Hematopoietic multipotent progenitor cell treated with erythropoietin and hydrocortisone succinate and interleukin-3 and kit ligand, for 17 days (in vitro differentiated cells): ENCODE results near the gene BCOR.
A peak's percentile ranks its signal among the peaks of the same experiment; 100 is the strongest.

Source experiments
- DNase-seq: peaks from one replicate; pipeline ENCODE4 v3.0.0-alpha.2; 2015; ENCODE audit warnings: low spot score

BCOR gene

GRCh38 chrX:40084471-40085101, 13.2 kb downstream of the BCOR start:
- DNase-seq: no peak

GRCh38 chrX:40083979-40084359, 13.8 kb downstream of the BCOR start:
- DNase-seq: no peak

GRCh38 chrX:40083120-40083978, 14.4 kb downstream of the BCOR start:
- no peak for DNase-seq

- no peak for DNase-seq
These were observed 15.2 kb downstream of the BCOR start for GRCh38 chrX:40082447-40083119.

GRCh38 chrX:40081679-40082068, 16.1 kb downstream of the BCOR start:
- no peak for DNase-seq

GRCh38 chrX:40080894-40081678, 16.7 kb downstream of the BCOR start:
- DNase-seq: no peak

GRCh38 chrX:40079572-40079971, 18.2 kb downstream of the BCOR start:
- no peak for DNase-seq

GRCh38 chrX:40078489-40079227, 19.1 kb downstream of the BCOR start:
- no peak for DNase-seq

GRCh38 chrX:40077906-40078305, 19.9 kb downstream of the BCOR start:
- DNase-seq: no peak

- no peak for DNase-seq
These were observed 20.8 kb downstream of the BCOR start for GRCh38 chrX:40076750-40077575.

- no peak for DNase-seq
These were observed 22.8 kb downstream of the BCOR start for GRCh38 chrX:40074959-40075332.

- DNase-seq: no peak
These were observed 23.4 kb downstream of the BCOR start for GRCh38 chrX:40074080-40074958.

GRCh38 chrX:40073439-40074054, 24.2 kb downstream of the BCOR start:
- no peak for DNase-seq

GRCh38 chrX:40072246-40072645, 25.5 kb downstream of the BCOR start:
- DNase-seq: no peak

GRCh38 chrX:40068048-40068447, 29.7 kb downstream of the BCOR start:
- DNase-seq: peak; percentile 4

- DNase-seq: no peak
These were observed 31.1 kb downstream of the BCOR start for GRCh38 chrX:40066700-40067099.

GRCh38 chrX:40065296-40066046, 32.3 kb downstream of the BCOR start:
- DNase-seq: no peak

GRCh38 chrX:40064055-40064597, 33.6 kb downstream of the BCOR start:
- DNase-seq: no peak
